ENCODE results near the gene TATDN3.
"Not testable (repeated sequence)": the region's sequence is repeated elsewhere in the genome, so short reads cannot be mapped to it uniquely, and the experiment has no call there.

Gene TATDN3, protein sequence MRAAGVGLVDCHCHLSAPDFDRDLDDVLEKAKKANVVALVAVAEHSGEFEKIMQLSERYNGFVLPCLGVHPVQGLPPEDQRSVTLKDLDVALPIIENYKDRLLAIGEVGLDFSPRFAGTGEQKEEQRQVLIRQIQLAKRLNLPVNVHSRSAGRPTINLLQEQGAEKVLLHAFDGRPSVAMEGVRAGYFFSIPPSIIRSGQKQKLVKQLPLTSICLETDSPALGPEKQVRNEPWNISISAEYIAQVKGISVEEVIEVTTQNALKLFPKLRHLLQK

DNA sequence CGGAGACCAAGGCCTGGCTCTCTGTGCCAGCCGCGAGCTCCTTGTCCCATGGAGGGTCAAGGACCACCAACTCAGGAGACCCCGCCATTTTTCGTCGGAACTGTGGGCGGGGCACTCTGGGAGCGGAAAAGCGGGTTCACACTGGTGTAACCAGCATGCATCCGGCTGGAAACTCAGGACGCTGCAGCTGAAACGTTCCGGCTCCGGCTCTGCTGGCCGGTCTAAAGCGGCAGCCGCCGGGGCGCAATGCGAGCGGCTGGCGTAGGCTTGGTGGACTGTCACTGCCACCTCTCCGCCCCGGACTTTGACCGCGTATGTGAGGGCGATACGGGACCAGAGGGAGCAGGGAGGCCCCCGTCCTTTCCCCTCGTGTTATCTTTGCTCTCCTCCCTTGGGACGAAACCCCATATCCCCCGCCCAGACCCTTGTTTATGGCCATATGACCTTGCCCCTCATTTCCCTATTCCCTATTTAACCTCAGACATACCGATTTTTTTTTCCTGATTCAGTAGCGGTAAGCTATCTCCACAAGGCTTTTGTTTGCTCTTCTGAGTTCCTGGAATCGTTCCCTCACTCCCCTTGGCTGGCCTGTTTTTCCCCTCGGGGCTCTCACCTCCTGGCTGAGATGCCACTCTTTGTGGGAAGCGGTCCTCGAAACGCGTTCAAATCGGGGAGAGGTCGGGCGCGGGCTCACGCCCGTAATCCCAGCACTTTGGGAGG is at the start of gene TATDN3, which contains the start of gene NSL1:
Gene TATDN3, plus strand, starts transcription at position 219 of the 720 bp plus-strand sequence. Its CDS starts 28 bp downstream, at position 247.
Gene NSL1, minus strand, starts transcription at position 102 of the 720 bp plus-strand sequence. Its CDS starts 14 bp downstream, at position 88.
- peak; percentile 83 for DNase-seq

DNA sequence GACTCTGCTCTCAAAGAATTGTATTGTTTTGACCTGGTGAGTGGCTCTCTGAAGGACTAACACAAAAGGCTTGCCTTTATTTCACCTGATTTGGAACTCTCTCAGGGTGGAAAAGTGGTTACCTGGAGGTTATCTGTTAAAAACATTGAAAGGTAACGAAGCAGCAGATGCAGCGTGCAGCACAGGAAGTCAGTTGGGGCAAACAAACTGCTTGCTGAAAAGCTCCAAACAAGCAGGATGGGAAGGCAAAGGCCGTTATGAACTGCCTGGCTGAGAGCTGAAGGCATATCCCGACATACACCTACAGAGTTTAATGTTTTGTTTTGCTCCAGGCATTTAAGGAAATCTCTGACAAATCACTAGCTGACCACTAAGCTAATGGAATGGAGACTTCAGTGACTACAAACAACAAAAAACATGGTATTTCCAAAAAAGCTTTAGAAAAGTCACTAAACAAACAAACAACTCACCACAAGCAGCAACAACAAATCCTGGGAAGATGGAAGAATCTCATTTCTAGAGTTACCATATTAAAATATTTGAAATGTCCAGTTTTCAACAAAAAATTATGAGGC is 47.7 kb upstream of the TATDN3 start:
- DNase-seq: no peak

DNA sequence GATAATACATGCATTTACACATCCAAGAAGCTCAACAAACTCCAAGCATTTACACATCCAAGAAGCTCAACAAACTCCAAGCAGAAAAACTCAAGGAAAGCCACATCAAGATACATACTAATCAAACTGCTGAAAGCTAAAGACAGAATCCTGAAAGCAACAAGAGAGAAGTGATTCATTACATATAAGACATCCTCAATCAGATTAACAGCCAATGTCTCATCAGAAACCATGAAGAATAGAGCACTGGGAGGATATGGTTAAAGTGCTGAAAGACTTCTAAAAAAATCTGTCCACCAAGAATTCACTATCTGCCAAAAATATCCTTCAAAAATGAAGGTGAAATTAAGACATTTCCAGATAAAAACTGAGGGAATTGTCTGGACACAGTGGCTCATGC is 46.4 kb upstream of the TATDN3 start:
- DNase-seq: no peak

DNA sequence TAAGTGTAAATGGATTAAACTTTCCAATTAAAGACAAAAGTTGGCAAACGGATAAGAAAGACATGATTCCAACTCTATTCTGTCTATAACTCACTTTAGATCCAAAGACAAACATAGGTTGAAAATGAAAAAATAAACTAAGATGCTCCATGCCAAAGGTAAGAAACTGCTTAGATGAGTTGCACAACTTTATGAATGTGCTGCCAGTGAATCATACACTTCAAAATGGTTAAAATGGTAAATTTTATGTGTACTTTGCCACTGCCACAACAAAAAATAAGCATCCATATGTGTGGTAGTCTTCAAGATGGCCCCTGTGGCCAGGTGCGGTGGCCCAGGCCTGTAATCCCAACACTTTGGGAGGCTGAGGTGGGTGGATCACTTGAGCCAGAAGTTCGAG is 45.1 kb upstream of the TATDN3 start:
- DNase-seq: no peak

DNA sequence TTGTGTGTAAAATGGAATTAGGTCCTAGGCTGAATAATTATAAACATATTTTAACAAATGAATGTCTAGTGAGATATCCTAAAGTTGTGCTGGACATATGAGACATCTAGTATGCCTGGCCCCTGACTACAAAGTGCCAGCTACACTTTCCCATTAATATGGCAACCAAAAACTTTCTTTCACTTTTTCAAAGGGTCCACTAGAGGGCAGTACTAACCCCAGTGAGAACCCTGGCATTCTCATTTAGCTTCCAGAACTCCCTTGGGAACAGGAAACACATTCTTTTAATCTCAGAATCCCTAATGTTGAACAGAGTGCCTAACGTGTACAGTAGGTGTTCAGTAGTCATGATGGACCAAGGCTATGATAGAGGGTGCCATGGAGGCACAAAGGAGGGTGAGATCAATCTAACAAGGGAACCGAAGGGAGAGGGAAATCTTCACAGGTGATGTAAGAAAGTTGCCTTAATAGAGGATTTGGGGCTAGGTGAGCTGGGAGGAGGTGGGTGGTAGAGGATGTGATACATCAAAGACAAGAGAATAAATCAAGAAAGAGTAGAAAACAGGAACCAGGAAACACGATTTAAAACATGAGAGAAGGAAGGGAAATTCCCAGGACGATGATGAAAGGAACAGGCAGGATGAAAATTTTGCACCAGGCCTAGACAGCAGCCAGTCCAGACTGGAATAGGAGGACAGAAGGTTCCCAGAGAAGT is 41.7 kb upstream of the TATDN3 start:
- DNase-seq: peak; percentile 53

DNA sequence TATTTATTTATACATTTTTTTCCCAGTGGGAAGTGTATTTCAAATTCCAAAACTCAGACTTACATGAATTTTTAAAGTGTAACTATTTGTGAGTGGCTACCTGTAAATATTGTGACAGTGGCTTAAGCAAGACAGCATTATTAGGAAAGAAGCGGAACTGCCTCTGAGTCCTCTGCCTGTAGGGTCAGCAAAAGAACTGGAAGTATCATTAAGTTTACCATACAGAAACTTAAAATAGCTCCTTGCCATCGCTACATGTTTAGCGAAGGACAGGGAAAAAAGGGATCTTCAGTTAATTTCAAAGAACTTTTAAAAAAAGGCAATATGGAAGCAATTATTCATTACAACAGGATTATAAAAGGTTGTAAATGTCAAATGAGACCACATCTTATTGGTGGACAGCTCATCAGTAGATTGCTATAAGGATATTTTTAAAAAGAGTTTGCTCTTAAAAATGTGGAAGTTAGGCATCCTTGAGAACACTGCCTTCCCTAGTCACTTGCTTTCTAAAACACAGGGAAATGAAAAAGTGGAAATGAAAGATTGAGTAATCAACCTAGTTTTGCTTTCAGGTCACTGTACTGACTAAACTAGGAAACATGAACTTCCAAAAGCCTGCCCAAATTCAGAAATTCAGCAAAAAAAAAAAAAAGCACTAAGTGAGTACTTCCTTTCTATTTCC is 39.3 kb upstream of the TATDN3 start:
- no peak for DNase-seq

DNA sequence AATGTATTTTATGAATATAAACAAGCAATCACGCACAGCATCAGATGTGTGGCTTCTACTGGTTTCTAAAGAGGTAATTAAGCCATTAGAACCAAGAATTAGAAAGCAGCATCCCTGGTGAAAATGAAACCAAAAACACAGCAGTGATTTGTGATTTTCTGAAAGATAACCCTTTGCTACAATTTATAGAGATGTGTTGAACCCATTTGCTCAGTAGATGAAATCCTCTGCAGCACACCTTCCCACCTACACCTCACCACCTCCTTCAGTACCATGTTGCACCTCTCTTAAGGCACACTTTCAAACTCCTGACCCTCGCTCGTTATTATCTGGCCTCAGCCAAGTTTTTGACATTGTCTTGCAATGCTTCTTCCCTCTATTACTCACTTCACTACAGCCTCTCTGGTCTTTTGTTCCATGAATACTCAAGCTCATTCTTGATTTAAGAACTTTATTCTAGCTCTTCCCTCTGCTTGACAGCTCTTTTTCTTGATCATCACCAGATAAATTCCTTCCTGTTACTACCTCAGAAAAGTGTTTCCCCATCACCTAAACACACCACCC is 38.7 kb upstream of the TATDN3 start:
- DNase-seq: no peak

DNA sequence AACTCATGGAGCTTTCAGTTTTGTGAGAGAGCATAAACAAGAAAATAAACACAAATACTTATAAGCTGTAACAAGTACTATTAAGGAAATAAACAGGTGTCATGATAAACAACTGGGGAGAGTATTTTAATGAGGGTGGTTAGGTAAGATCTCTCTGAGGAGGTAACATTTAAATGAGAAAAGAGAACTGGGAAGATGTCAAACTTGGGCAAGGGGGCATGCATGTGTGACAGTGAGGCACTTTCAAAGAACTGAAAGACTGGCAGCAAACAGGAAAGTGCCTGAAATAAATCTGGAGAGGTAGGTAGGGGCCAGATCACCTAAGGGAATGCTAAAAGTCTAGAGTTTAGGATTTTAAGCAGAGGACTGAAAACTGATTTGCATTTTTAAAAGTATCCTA is 37.9 kb upstream of the TATDN3 start:
- DNase-seq: no peak

DNA sequence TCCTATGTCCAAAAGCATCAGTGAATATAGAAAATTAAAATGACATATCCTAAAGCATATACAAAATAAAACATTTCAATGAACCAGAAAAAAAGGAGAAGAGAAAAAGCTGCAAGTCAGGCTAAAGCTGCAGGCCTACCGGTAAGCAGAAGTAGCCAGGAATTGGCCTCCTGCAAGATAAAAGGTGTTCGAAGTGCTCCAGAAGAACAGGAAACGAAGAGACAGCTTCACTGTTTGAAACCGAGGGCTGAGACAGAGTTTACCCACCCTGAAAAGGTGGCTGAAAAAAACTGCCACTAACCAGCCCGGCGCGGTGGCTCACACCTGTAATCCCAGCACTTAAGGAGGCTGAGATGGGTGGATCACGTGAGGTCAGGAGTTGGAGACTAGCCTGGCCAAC is 37.5 kb upstream of the TATDN3 start:
- DNase-seq: no peak

DNA sequence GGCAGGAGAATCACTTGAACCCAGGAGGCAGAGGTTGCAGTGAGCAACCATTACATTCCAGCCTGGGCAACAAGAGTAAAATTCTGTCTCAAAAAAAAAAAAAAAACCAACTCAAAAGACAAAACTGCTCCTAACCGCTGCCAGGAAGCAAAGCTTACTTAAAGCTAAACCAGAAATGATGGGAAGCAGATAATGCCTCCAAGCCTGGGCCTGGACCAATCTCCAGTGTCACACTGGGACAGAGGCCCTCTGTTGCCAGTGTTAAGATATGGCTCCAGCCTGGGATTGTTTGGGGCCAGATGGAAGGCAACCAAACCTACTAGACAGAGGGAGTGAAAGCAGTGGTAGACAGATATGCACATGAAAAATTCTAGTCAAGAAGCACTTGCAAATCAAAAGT is 37.0 kb upstream of the TATDN3 start:
- no peak for DNase-seq

DNA sequence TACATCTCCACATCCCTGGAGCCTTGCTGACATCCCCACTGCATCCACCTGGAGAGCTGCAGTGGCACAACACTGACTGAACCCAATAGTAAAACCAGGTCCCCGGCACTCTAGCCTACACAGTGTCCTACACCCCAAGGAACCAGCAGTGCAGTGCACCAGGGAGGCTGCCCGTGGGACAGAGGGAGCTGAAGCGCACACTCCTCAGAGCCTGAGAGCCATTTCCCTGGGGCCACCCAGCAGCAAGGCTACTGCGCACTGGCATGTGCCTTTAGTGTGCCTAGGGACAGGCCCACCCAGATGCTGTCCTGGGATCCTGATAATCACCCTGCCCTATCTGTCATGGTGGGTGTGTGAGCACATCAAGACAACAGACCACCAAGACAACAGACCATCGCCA is 32.0 kb upstream of the TATDN3 start:
- no peak for DNase-seq

DNA sequence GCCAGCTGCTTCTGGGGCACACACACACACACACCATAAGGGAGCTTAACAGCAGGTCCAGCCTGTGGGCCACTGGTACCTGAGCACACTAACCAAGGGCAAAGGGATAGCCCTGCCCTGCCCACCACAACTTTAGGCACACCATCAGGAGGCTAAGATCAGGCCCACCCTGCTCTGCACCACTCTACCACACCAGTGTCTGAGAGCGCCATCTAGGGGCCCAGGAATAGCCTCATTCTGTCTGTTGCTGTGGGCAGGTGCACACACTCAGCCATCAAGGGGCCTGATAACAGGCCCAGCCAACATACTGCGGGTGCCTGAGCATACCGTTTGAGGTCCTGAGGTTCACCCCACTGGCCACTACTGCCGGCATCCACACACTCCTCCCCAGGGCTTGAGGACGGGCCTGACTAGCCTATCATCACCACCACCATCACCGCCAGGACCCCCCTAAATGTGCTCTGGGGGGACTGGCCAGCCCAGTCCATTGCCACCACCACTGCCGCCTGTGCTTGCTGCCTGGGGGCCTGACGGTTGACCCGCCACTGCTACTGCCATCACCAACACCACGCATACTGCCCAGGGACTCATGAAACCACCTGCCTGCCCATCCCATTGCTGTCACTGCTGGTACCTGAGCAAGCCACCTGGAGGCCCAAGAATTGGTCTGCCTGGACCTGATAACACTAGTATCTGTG is 31.4 kb upstream of the TATDN3 start:
- no peak for DNase-seq

DNA sequence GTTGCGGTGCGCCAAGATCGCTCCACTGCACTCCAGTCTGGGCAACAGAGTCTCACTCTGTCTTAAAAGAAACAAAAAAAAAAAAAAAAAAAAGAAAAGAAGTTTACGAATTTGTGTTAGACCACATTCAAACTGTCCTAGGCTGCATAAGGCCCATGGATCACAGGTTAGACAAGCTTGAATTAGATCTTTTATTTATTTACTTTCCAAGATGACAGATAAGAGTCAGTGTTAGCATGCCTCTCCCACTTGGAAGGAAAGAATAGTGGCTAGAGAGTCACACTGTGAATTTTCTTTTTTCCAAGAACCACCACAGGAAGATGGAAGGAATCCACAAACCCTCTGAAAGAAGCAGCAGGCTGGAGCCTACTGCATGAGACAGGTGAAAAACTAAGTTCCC is 29.5 kb upstream of the TATDN3 start:
- no peak for DNase-seq

DNA sequence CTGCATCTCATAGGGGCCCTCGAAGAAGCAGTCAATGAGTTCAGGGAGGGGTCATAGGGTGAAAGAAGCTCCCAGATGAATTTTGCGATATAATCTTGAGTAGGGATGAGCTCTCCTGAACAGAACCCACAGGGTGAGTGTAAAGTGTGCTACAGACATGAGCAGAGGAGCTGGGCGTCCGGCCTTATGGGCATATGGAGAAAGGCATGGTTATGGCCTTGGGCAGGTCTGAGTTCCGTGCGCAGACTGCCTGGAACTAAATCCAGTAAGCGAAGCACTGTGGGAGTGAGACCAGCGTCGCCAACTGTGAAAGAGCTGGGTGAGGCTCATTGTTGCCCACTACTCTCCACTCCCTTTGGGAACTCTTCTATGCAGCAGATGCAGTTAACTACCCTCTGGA is 28.9 kb upstream of the TATDN3 start:
- DNase-seq: no peak

DNA sequence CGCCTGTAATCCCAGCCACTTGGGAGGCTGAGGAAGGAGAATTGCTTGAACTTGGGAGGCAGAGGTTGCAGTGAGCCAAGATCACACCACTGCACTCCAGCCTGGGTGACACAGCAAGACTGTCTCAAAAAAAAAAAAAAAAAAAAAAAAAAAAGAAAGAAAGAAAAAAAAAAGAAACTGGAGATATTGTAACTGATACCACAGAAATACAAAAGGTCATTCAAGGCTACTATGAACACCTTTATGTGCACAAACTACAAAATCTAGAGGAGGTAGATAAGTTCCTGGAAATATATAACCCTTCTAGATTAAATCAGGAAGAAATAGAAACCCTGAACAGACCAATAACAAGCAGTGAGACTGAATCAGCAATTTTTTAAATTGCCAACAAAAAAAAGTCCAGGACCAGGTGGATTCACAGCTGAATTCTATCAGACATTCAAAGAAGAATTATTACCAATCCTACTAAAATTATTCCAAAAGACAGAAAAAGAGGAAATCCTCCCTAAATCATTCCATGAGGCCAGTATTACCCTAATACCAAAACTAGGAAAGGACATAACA is 26.9 kb upstream of the TATDN3 start:
- DNase-seq: not testable (repeated sequence)

DNA sequence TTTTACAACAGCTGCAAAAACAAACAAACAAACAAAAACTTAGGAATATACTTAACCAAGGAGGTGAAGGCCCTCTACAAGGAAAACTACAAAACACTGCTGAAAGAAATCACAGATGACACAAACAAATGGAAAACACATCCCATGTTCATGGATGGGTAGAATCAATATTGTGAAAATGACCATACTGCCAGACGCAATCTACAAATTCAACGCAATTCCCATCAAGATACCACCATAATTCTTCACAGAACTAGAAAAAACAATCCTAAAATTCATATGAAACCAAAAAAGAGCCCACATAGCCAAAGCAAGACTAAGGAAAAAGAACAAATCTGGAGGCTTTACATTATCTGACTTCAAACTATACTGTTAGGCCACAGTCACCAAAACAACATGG is 24.9 kb upstream of the TATDN3 start:
- DNase-seq: not testable (repeated sequence)

DNA sequence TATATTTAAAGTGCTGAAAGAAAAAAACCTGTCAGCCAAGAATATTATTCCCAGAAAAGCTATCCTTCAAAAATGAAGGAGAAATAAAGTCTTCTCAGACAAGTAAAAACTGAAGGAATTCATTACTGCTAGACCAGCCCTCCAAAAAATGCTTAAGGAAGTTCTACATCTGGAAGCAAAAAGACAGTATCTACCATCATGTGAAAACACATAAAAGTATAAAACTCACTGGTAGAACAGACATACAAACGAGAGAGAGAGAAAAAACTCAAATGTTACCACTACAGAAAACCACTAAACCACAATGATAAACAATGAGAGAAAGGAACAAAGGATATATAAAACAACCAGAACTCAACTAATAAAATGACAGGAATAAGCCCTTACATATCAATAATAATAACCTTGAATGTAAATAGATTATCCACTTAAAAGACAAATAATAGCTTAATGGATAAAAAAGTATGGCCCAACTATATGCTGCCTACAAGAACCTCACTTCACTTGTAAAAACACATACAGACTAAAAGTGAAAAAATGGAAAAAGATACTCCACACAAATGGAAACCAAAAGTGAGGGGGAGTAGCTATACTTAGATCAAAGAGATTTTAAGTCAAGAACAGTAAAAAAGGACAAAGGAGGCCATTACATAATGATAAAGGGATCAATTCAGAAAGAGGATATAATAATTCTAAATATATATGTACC is 22.1 kb upstream of the TATDN3 start:
- no peak for DNase-seq

DNA sequence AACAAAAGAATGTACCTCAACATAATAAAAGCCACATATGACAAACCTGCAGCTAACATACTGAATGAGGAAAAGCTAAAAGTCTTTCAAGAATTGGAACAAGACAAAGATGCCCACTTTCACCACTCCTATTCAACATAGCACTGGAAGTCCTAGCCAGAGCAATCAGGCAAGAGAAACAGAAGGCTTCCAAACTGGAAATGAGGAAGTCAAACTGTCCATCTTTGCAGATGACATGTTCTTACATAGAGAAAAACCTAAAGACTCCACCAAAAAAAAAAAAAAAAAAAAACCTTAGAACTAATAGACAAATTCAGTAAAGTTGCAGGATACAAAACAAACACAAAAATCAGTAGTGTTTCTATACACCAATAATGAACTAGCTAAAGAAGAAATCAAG is 20.4 kb upstream of the TATDN3 start:
- DNase-seq: no peak

DNA sequence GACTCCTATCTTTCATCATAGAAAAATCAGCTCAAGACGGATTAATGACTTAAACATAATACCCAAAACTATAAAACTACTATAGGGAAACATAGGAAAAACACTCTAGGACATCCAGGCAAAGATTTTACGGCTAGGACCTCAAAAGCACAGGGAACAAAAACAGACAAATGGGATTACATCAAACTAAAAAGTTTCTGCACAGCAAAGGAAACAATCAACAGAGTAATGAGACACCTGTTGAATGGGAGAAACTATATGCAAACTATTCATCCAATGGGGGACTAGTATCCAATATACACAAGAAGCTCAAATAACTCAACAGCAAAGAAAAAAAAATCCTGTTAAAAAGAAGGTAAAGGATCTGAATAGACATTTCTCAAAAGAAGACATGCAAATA is 18.7 kb upstream of the TATDN3 start:
- DNase-seq: no peak

DNA sequence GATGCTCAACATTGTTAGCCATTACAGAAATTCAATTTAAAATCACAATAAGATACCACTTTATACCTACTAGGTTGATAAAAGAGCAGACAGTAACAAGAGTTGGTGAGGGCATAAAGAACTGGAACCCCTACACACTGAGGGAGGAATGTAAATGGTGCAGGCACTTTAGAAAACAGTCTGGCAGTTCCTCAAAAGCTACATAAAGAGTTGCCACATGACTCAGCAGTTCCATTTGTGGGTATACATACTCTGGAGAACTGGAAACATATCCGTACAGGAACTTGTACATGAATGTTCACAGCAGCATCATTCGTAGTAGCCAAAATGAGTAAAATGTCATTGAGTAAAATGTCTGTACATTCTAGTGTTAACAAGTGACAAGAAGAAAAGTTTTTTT is 17.1 kb upstream of the TATDN3 start:
- no peak for DNase-seq

DNA sequence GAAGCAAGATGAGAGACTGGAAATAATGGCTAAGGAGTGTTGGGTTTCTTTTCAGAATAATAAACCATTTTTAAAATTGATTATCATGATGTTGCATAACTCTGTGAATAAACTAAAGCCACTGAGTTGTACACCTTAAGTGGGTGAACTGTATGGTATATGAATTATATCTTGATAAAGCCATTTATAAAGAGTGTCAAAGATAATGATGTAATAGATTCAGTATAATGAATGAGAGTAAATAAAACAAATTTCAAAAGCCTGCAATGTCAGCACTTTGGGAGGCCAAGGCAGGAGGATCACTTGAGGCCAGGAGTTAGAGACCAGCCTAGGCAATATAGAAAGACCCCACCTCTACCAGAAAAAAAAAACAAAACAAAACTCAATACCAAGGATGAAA is 16.5 kb upstream of the TATDN3 start:
- DNase-seq: no peak
